Measurements from ENCODE around the gene CDC42BPA. TPM values are rescaled to one million over a fixed set of nuclear protein-coding genes. Genes with fewer than 3 reads are reported as not detected.

Gene CDC42BPA
- total RNA-seq, 1 experiment from 2014 or later, result 30.1 TPM

DNA sequence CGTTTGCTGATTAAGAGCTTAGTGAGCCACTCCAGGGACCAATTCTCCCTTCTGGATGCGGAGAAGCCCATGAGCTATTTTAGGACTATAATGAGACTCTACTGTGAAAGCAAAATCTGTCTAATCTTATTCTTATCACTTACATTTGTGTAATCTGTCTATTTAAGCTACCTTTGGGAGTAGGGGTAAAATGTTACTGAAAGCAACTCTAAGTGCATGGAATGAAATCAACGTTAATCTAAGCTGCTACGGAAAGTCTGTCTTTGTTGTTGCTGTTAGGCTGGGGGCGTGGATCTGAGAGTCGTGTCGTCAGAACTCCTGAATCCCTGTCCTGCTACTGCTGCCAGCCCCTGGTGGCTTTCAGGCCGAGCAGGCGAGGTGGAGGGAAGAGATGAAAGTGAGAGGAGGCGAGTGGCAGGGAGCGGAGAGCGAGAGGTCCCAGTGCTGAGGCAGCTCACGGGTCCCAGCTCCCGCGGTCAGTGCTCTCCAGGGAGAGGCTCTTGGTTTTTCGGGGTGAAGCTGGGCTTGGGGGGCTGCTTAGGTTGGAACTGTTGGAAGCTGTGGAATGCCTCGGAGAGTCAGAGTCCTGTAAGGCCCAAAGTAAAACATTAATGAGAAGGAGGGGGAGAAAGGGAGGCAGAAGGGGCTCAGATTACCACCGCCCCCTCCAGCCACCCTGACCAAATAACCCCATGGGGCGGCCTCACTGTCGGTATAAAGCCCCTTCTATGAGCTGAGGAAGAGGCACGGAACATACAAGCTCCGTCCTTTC is 324.3 kb downstream of the CDC42BPA start:
- no peak overlapping the region for H3K4me3 Mint-ChIP-seq
- Histone ChIP-seq H4K5ac (ENCODE audit: insufficient read length, low read depth, low read length) (no peak overlapping the region), H4K8ac (replicated peaks; ENCODE audit: insufficient read length, low read depth, low read length) (no peak overlapping the region), H3K27me3 (ENCODE audit: insufficient read depth, low read length) (no peaks in the 10 kb centered on the region), H3K27ac (ENCODE audit: insufficient read length, low read depth, low read length) (no peak overlapping the region), H2BK120ac (ENCODE audit: low read depth, low read length, poor library complexity, severe bottlenecking) (no peak overlapping the region), H2BK12ac (ENCODE audit: insufficient read length, low read depth, low read length) (no peak overlapping the region), H3K56ac (ENCODE audit: insufficient read length, low read depth, low read length) (no peak overlapping the region), H3K23ac (ENCODE audit: insufficient read length, low read depth, low read length) (no peak overlapping the region), H2BK15ac (ENCODE audit: low read depth, low read length) (no peak overlapping the region), H3K9me3 (ENCODE audit: control insufficient read depth, low read depth, low read length) (no peaks in the 10 kb centered on the region), H2AFZ (ENCODE audit: low read length) (no peak overlapping the region), H4K91ac (ENCODE audit: insufficient read length, low read depth, low read length) (no peak overlapping the region), H4K20me1 (ENCODE audit: control insufficient read depth, insufficient read depth, insufficient read length) (no peaks in the 10 kb centered on the region), H3T11ph (ENCODE audit: low read length) (no peak overlapping the region), H3K18ac (ENCODE audit: insufficient read length, low read depth, low read length) (no peak overlapping the region), H3K79me2 (ENCODE audit: insufficient read depth, low read length) (no peaks in the 10 kb centered on the region), H3K23me2 (ENCODE audit: insufficient read length, low read depth, low read length, poor library complexity, severe bottlenecking) (no peaks in the 10 kb centered on the region), H3K9ac (ENCODE audit: extremely low read depth, insufficient read length, low read length) (no peak overlapping the region), H2AK5ac (ENCODE audit: insufficient read length, low read length) (no peak overlapping the region), H2BK5ac (ENCODE audit: insufficient read length, low read length) (no peak overlapping the region), H3K4me1 (ENCODE audit: insufficient read depth, low read length) (0 out of 2 replicates have a peak, but pooled peaks cover 2% of the 10 kb centered on the region), H3K4ac (ENCODE audit: low read depth, low read length) (no peak overlapping the region), H3K4me2 (ENCODE audit: insufficient read depth, insufficient read length, low read length) (no peak overlapping the region), H3K79me1 (ENCODE audit: insufficient read depth, low read depth, low read length, poor library complexity, severe bottlenecking) (no peaks in the 10 kb centered on the region), H2BK20ac (ENCODE audit: low read depth, low read length, poor library complexity, severe bottlenecking) (no peak overlapping the region), H3K14ac (ENCODE audit: insufficient read depth, low read length) (no peak overlapping the region)
- peaks cover 30 to 49% of the 10 kb centered on the region in 2 experiments for H3K4me1 Mint-ChIP-seq
- no CpG with 5 or more reads among the region's 22 CpGs for WGBS (ENCODE audit: extremely low coverage, insufficient read length, low lambda C conversion rate)
- DNase-seq, result peak; percentile 29
- TF ChIP-seq CTCF (conservative IDR thresholded peaks at IDR 0.05), result no peak
- peaks cover 4 to 11% (median 8%) of the 10 kb centered on the region in 3 experiments; a peak in 4 of 7 replicates for H3K36me3 Mint-ChIP-seq (ENCODE audit: insufficient read depth in 1 of 3, low read depth in 3 of 3)
- no peaks in the 10 kb centered on the region for H3K27me3 Mint-ChIP-seq (ENCODE audit: low read depth)
- H3K9me3 Mint-ChIP-seq, result peaks cover 0 to 4% of the 10 kb centered on the region in 2 experiments; a peak in 1 of 5 replicates
- H3K27ac Mint-ChIP-seq, result peak overlapping the region; percentile 34 to 82 (median 72); a peak in 5 of 7 replicates

Measured in H9 (cell line).